Endothelial cell (in vitro differentiated cells): Measurements from ENCODE around the gene TFIP11. TPM values are rescaled to one million over a fixed set of nuclear protein-coding genes. Genes with fewer than 3 reads are reported as not detected.

Experiments
- DNase-seq: peaks from one replicate; pipeline ENCODE4 v3.0.0; 2021; ENCODE audit warnings: low spot score
- H3K27ac Mint-ChIP-seq: one replicate; pipeline ENCODE4 v1.8.0; 2021; ENCODE audit warnings: mixed read lengths, inconsistent platforms; ENCODE audit not compliant: unreplicated experiment
- H3K27me3 Mint-ChIP-seq: one replicate; pipeline ENCODE4 v1.8.0; 2021; ENCODE audit warnings: mild to moderate bottlenecking, moderate library complexity, mixed read lengths, inconsistent platforms; ENCODE audit not compliant: unreplicated experiment
- H3K36me3 Mint-ChIP-seq: one replicate; pipeline ENCODE4 v1.8.0; 2021; ENCODE audit warnings: mild to moderate bottlenecking, low read depth, mixed read lengths, inconsistent platforms; ENCODE audit not compliant: unreplicated experiment
- H3K4me1 Mint-ChIP-seq: one replicate; pipeline ENCODE4 v1.8.0; 2021; ENCODE audit warnings: mild to moderate bottlenecking, mixed read lengths, inconsistent platforms; ENCODE audit not compliant: unreplicated experiment
- H3K4me3 Mint-ChIP-seq: one replicate; pipeline ENCODE4 v1.8.0; 2021; ENCODE audit warnings: mild to moderate bottlenecking, mixed read lengths, inconsistent platforms; ENCODE audit not compliant: unreplicated experiment
- H3K9me3 Mint-ChIP-seq: one replicate; pipeline ENCODE4 v1.8.0; 2021; ENCODE audit warnings: mixed read lengths, inconsistent platforms; ENCODE audit not compliant: unreplicated experiment
- CTCF ChIP-seq: fragments of 200-600 bp; sonication (generic); IDR thresholded peaks from one replicate; pipeline ENCODE4 v1.5.0; 2021; ENCODE audit warnings: antibody characterized with exemption; ENCODE audit not compliant: unreplicated experiment
- total RNA-seq: library from RNA; stranded (reverse); fragmentation: NEBNext Ultra II Directional; extraction: Animal tissue kit (Norgen Biotek cat#: 25700); gene quantifications from one replicate; pipeline ENCODE4 v1.2.1, GENCODE V29; 2021; ENCODE audit not compliant: unreplicated experiment

Gene TFIP11
- total RNA-seq, 1 donor from 2014 or later, result 38.6 TPM

- no peak for TF ChIP-seq CTCF
- H3K36me3 Mint-ChIP-seq, result peaks cover 22% of the 10 kb centered on the region
- H3K9me3 Mint-ChIP-seq, result no peaks in the 10 kb centered on the region
- no peak for DNase-seq
- H3K4me1 Mint-ChIP-seq, result no peaks in the 10 kb centered on the region
- no peak overlapping the region for H3K4me3 Mint-ChIP-seq
- H3K27me3 Mint-ChIP-seq, result peaks cover 5% of the 10 kb centered on the region
- H3K27ac Mint-ChIP-seq, result no peak overlapping the region
Observed at GRCh38 chr22:26524870-26525269, 12.6 kb upstream of the TFIP11 start.

GRCh38 chr22:26522592-26522991, 10.3 kb upstream of the TFIP11 start:
- no peaks in the 10 kb centered on the region for H3K4me1 Mint-ChIP-seq
- no peak overlapping the region for H3K4me3 Mint-ChIP-seq
- H3K36me3 Mint-ChIP-seq, result peaks cover 19% of the 10 kb centered on the region
- DNase-seq, result no peak
- H3K27me3 Mint-ChIP-seq, result peaks cover 3% of the 10 kb centered on the region
- no peaks in the 10 kb centered on the region for H3K9me3 Mint-ChIP-seq
- no peak overlapping the region for H3K27ac Mint-ChIP-seq
- no peak for TF ChIP-seq CTCF

GRCh38 chr22:26522012-26522411, 9.7 kb upstream of the TFIP11 start:
- Mint-ChIP-seq H3K9me3 (no peaks in the 10 kb centered on the region), H3K27ac (no peak overlapping the region), H3K36me3 (peaks cover 16% of the 10 kb centered on the region), H3K4me3 (no peak overlapping the region), H3K4me1 (no peaks in the 10 kb centered on the region), H3K27me3 (peaks cover 3% of the 10 kb centered on the region)
- DNase-seq, result no peak
- TF ChIP-seq CTCF, result no peak

- Mint-ChIP-seq H3K36me3 (no peaks in the 10 kb centered on the region), H3K27me3 (peaks cover 7% of the 10 kb centered on the region), H3K9me3 (no peaks in the 10 kb centered on the region), H3K4me3 (no peak overlapping the region), H3K27ac (no peak overlapping the region), H3K4me1 (peaks cover 12% of the 10 kb centered on the region)
- no peak for DNase-seq
- no peak for TF ChIP-seq CTCF
Observed at GRCh38 chr22:26517429-26517828, 5.2 kb upstream of the TFIP11 start.

- Mint-ChIP-seq H3K36me3 (no peaks in the 10 kb centered on the region), H3K9me3 (no peaks in the 10 kb centered on the region), H3K27ac (no peak overlapping the region)
Observed at GRCh38 chr22:26516503-26516902, 4.2 kb upstream of the TFIP11 start.

More at GRCh38 chr22:26516503-26516902, 4.2 kb upstream of the TFIP11 start:
- Mint-ChIP-seq H3K27me3 (peaks cover 7% of the 10 kb centered on the region), H3K4me3 (no peak overlapping the region), H3K4me1 (peaks cover 18% of the 10 kb centered on the region)
- no peak for DNase-seq
- TF ChIP-seq CTCF, result no peak
